ENCODE results near the gene KRT36.

KRT36 gene

GRCh38 chr17:41440531-41441033, 49.1 kb downstream of the KRT36 start, which contains the start of gene KRT38:
Gene KRT38 (minus strand): TSS chr17:41440983. CDS start chr17:41440921, 62 bp downstream.
- no peaks in the 10 kb centered on the region for H3K27me3 ChIP-seq (ENCODE audit: insufficient read depth, low read length)
- H2AFZ ChIP-seq (ENCODE audit: insufficient read depth, low read length, poor library complexity): no peak within 1 kb of the TSS
- H3K27ac ChIP-seq (ENCODE audit: low read depth, low read length): no peak within 1 kb of the TSS
- H3K23ac ChIP-seq (ENCODE audit: low read length): no peak within 1 kb of the TSS
- H3K79me1 ChIP-seq (ENCODE audit: low read length): no peaks in the 10 kb centered on the region
- no peak within 1 kb of the TSS for H3K4me3 ChIP-seq (ENCODE audit: low read depth, low read length)
- no peak within 1 kb of the TSS for H2BK120ac ChIP-seq (ENCODE audit: insufficient read depth, low read length, poor library complexity)
- no peaks in the 10 kb centered on the region for H3K79me2 ChIP-seq (ENCODE audit: control insufficient read depth, insufficient read depth, low read length, poor library complexity)
- H4K8ac ChIP-seq (ENCODE audit: low read depth, low read length): no peak within 1 kb of the TSS
- H3K9me3 ChIP-seq (ENCODE audit: insufficient read depth, low read depth, low read length): peaks cover 8% of the 10 kb centered on the region
- H4K91ac ChIP-seq (ENCODE audit: low read depth, low read length): no peak within 1 kb of the TSS
- no peak within 1 kb of the TSS for H3K18ac ChIP-seq (ENCODE audit: low read length)
- H2BK5ac ChIP-seq (ENCODE audit: low read depth, low read length, poor library complexity): no peak within 1 kb of the TSS
- H4K12ac ChIP-seq (ENCODE audit: low read depth, low read length): no peak within 1 kb of the TSS
- no peak within 1 kb of the TSS for H2BK12ac ChIP-seq (ENCODE audit: low read length)
- H3K4me2 ChIP-seq (ENCODE audit: low read length): no peak within 1 kb of the TSS
- DNase-seq: no peak
- WGBS (ENCODE audit: extremely low coverage, insufficient coverage, insufficient read length): no CpG with 5 or more reads among the region's 10 CpGs
- H3K36me3 ChIP-seq (ENCODE audit: control insufficient read depth in 1 of 2, insufficient read depth in 2 of 2, low read length in 2 of 2): no peaks in the 10 kb centered on the region
- no peak within 1 kb of the TSS for H2AK5ac ChIP-seq (ENCODE audit: low read length)
- H3K4ac ChIP-seq (ENCODE audit: low read depth, low read length): no peak within 1 kb of the TSS
- H3K9ac ChIP-seq (ENCODE audit: low read length): no peak within 1 kb of the TSS
- no peak within 1 kb of the TSS for H3K14ac ChIP-seq (ENCODE audit: low read length)
- H3K4me1 ChIP-seq (ENCODE audit: control insufficient read depth in 1 of 2, insufficient read depth in 2 of 2, low read length in 2 of 2): no peaks in the 10 kb centered on the region

GRCh38 chr17:41439375-41439774, 50.3 kb downstream of the KRT36 start:
- Histone ChIP-seq H2BK12ac (ENCODE audit: low read length) (no peak overlapping the region), H4K12ac (ENCODE audit: low read depth, low read length) (no peak overlapping the region), H3K9me3 (ENCODE audit: insufficient read depth, low read depth, low read length) (peaks cover 8% of the 10 kb centered on the region), H3K4me3 (ENCODE audit: low read depth, low read length) (no peak overlapping the region), H3K9ac (ENCODE audit: low read length) (no peak overlapping the region), H2AFZ (ENCODE audit: insufficient read depth, low read length, poor library complexity) (no peak overlapping the region), H2BK5ac (ENCODE audit: low read depth, low read length, poor library complexity) (no peak overlapping the region), H2BK120ac (ENCODE audit: insufficient read depth, low read length, poor library complexity) (no peak overlapping the region), H3K79me2 (ENCODE audit: control insufficient read depth, insufficient read depth, low read length, poor library complexity) (no peaks in the 10 kb centered on the region), H3K23ac (ENCODE audit: low read length) (no peak overlapping the region), H4K91ac (ENCODE audit: low read depth, low read length) (no peak overlapping the region), H3K14ac (ENCODE audit: low read length) (no peak overlapping the region), H3K27me3 (ENCODE audit: insufficient read depth, low read length) (no peaks in the 10 kb centered on the region), H3K4me1 (ENCODE audit: control insufficient read depth in 1 of 2, insufficient read depth in 2 of 2, low read length in 2 of 2) (no peaks in the 10 kb centered on the region), H3K18ac (ENCODE audit: low read length) (no peak overlapping the region), H3K4me2 (ENCODE audit: low read length) (no peak overlapping the region), H3K27ac (ENCODE audit: low read depth, low read length) (no peak overlapping the region), H3K36me3 (ENCODE audit: control insufficient read depth in 1 of 2, insufficient read depth in 2 of 2, low read length in 2 of 2) (no peaks in the 10 kb centered on the region), H3K4ac (ENCODE audit: low read depth, low read length) (no peak overlapping the region), H2AK5ac (ENCODE audit: low read length) (no peak overlapping the region), H3K79me1 (ENCODE audit: low read length) (no peaks in the 10 kb centered on the region), H4K8ac (ENCODE audit: low read depth, low read length) (no peak overlapping the region)
- WGBS (ENCODE audit: extremely low coverage, insufficient coverage, insufficient read length): no CpG with 5 or more reads among the region's 5 CpGs
- peak in 1 of 2 donors; percentile 82 for DNase-seq

- no peaks in the 10 kb centered on the region for H3K27me3 ChIP-seq (ENCODE audit: insufficient read depth, low read length)
- no peak overlapping the region for H2BK120ac ChIP-seq (ENCODE audit: insufficient read depth, low read length, poor library complexity)
- H3K23ac ChIP-seq (ENCODE audit: low read length): no peak overlapping the region
- no peak overlapping the region for H3K9ac ChIP-seq (ENCODE audit: low read length)
- DNase-seq: no peak
- H3K4me3 ChIP-seq (ENCODE audit: low read depth, low read length): no peak overlapping the region
- no peaks in the 10 kb centered on the region for H3K4me1 ChIP-seq (ENCODE audit: control insufficient read depth in 1 of 2, insufficient read depth in 2 of 2, low read length in 2 of 2)
- no peaks in the 10 kb centered on the region for H3K36me3 ChIP-seq (ENCODE audit: control insufficient read depth in 1 of 2, insufficient read depth in 2 of 2, low read length in 2 of 2)
- WGBS (ENCODE audit: extremely low coverage, insufficient coverage, insufficient read length): no CpG with 5 or more reads among the region's 9 CpGs
- no peak overlapping the region for H2BK5ac ChIP-seq (ENCODE audit: low read depth, low read length, poor library complexity)
- H3K79me2 ChIP-seq (ENCODE audit: control insufficient read depth, insufficient read depth, low read length, poor library complexity): no peaks in the 10 kb centered on the region
- no peaks in the 10 kb centered on the region for H3K79me1 ChIP-seq (ENCODE audit: low read length)
- no peak overlapping the region for H3K4ac ChIP-seq (ENCODE audit: low read depth, low read length)
- no peak overlapping the region for H3K27ac ChIP-seq (ENCODE audit: low read depth, low read length)
- H2BK12ac ChIP-seq (ENCODE audit: low read length): no peak overlapping the region
- H2AFZ ChIP-seq (ENCODE audit: insufficient read depth, low read length, poor library complexity): no peak overlapping the region
- no peak overlapping the region for H3K14ac ChIP-seq (ENCODE audit: low read length)
- H2AK5ac ChIP-seq (ENCODE audit: low read length): no peak overlapping the region
- H3K9me3 ChIP-seq (ENCODE audit: insufficient read depth, low read depth, low read length): peaks cover 6% of the 10 kb centered on the region
- no peak overlapping the region for H4K91ac ChIP-seq (ENCODE audit: low read depth, low read length)
- no peak overlapping the region for H4K8ac ChIP-seq (ENCODE audit: low read depth, low read length)
- H3K4me2 ChIP-seq (ENCODE audit: low read length): no peak overlapping the region
- no peak overlapping the region for H4K12ac ChIP-seq (ENCODE audit: low read depth, low read length)
- no peak overlapping the region for H3K18ac ChIP-seq (ENCODE audit: low read length)
Measured at GRCh38 chr17:41437769-41438168, 51.9 kb downstream of the KRT36 start.

- no peaks in the 10 kb centered on the region for H3K79me1 ChIP-seq (ENCODE audit: low read length)
- H4K12ac ChIP-seq (ENCODE audit: low read depth, low read length): no peak overlapping the region
- H2BK5ac ChIP-seq (ENCODE audit: low read depth, low read length, poor library complexity): no peak overlapping the region
- no peak overlapping the region for H3K4me2 ChIP-seq (ENCODE audit: low read length)
- no peak overlapping the region for H2AFZ ChIP-seq (ENCODE audit: insufficient read depth, low read length, poor library complexity)
- no peak overlapping the region for H4K91ac ChIP-seq (ENCODE audit: low read depth, low read length)
- no peaks in the 10 kb centered on the region for H3K27me3 ChIP-seq (ENCODE audit: insufficient read depth, low read length)
- H3K4me1 ChIP-seq (ENCODE audit: control insufficient read depth in 1 of 2, insufficient read depth in 2 of 2, low read length in 2 of 2): no peaks in the 10 kb centered on the region
- no peak overlapping the region for H3K4me3 ChIP-seq (ENCODE audit: low read depth, low read length)
- H3K36me3 ChIP-seq (ENCODE audit: control insufficient read depth in 1 of 2, insufficient read depth in 2 of 2, low read length in 2 of 2): no peaks in the 10 kb centered on the region
- no peak overlapping the region for H4K8ac ChIP-seq (ENCODE audit: low read depth, low read length)
- H3K9ac ChIP-seq (ENCODE audit: low read length): no peak overlapping the region
- H3K4ac ChIP-seq (ENCODE audit: low read depth, low read length): no peak overlapping the region
- H3K14ac ChIP-seq (ENCODE audit: low read length): no peak overlapping the region
- H2BK12ac ChIP-seq (ENCODE audit: low read length): no peak overlapping the region
- no peaks in the 10 kb centered on the region for H3K79me2 ChIP-seq (ENCODE audit: control insufficient read depth, insufficient read depth, low read length, poor library complexity)
- H3K9me3 ChIP-seq (ENCODE audit: insufficient read depth, low read depth, low read length): peaks cover 6% of the 10 kb centered on the region
- WGBS (ENCODE audit: extremely low coverage, insufficient coverage, insufficient read length): no CpG with 5 or more reads among the region's 7 CpGs
- no peak overlapping the region for H2BK120ac ChIP-seq (ENCODE audit: insufficient read depth, low read length, poor library complexity)
- H3K18ac ChIP-seq (ENCODE audit: low read length): no peak overlapping the region
- no peak overlapping the region for H3K23ac ChIP-seq (ENCODE audit: low read length)
- DNase-seq: no peak
- no peak overlapping the region for H3K27ac ChIP-seq (ENCODE audit: low read depth, low read length)
- no peak overlapping the region for H2AK5ac ChIP-seq (ENCODE audit: low read length)
Measured at GRCh38 chr17:41437254-41437653, 52.5 kb downstream of the KRT36 start.
